Transverse colon (tissue), 4 donors: Measurements from ENCODE around the gene LLCFC1. TPM values are rescaled to one million over a fixed set of nuclear protein-coding genes. Genes with fewer than 3 reads are reported as not detected.

Source experiments
- DNase-seq: peaks from one replicate; pipeline ENCODE4 v3.0.0-alpha.2; 2019
- H3K27ac ChIP-seq, 4 donors: fragments of 200-600 bp; sonication (generic); 2 replicates each; pipeline ENCODE4 v1.5.1; 2016 to 2018; ENCODE audit warnings: inconsistent platforms in 4 of 4
- H3K27me3 ChIP-seq: fragments of 200-600 bp; sonication (generic); 2 replicates; pipeline ENCODE4 v1.5.1; 2017; ENCODE audit warnings: inconsistent platforms
- H3K36me3 ChIP-seq, 4 donors: fragments of 200-600 bp; sonication (generic); 2 replicates each; pipeline ENCODE4 v1.5.1; 2017 to 2019; ENCODE audit warnings: inconsistent platforms in 4 of 4
- H3K4me1 ChIP-seq, 4 donors: fragments of 200-600 bp; sonication (generic); 2 replicates each; pipeline ENCODE4 v1.5.1; 2017 to 2020; ENCODE audit warnings: inconsistent platforms in 4 of 4
- H3K4me3 ChIP-seq, 4 donors: fragments of 200-600 bp; sonication (generic); 1 replicate in 1 of 4; 2 replicates in 3 of 4; pipeline versions ENCODE4 v1.5.1 to v1.6.1; 2017 to 2019; ENCODE audit warnings: inconsistent platforms in 4 of 4
- H3K9me3 ChIP-seq, 2 donors: fragments of 200-600 bp; sonication (generic); 2 replicates each; pipeline ENCODE4 v1.5.1; 2017 to 2019; ENCODE audit warnings: inconsistent platforms in 2 of 2
- EP300 ChIP-seq: sonication (generic); formaldehyde crosslinking; IDR thresholded peaks from one replicate; pipeline ENCODE4 v1.6.1; 2017; ENCODE audit warnings: antibody characterized with exemption, low read depth
- POLR2A ChIP-seq: fragments of 450-650 bp; IDR thresholded peaks from one replicate; pipeline ENCODE4 v1.6.1; 2016; ENCODE audit warnings: antibody characterized with exemption, mild to moderate bottlenecking, moderate library complexity
- POLR2AphosphoS5 ChIP-seq, 3 donors: sonication (generic); formaldehyde crosslinking; IDR thresholded peaks; one replicate each; pipeline ENCODE4 v1.6.1; 2016; ENCODE audit warnings: antibody characterized with exemption in 3 of 3
- WGBS, 2 donors: methylation state at CpG; one replicate each; pipeline ENCODE4 v1.1.5; 2018; ENCODE audit warnings: low coverage in 1 of 2; 5-methylcytosine and 5-hydroxymethylcytosine counted together
- in situ Hi-C, 4 donors: fragments of 200-750 bp; cut with MboI; loops; one replicate each; pipeline versions ENCODE4 v1.15.0 to v1.15.1; 2017; ENCODE audit warnings: low sequenced_read_pairs in 3 of 4, low pct_ligation_motif_present in 1 of 4, low pct_unique_long_range_greater_than_20kb in 1 of 4
- intact Hi-C: fragments of 100-400 bp; cut with DNase I; formaldehyde crosslinking; loops from one replicate; pipeline ENCODE4 v1.15.1; 2023; ENCODE audit warnings: low total_unique reads
- total RNA-seq, 4 donors: library from RNA; depleted of rRNA; stranded (reverse); fragments of >200 nt; gene quantifications; one replicate each; pipeline ENCODE4 v1.1.0, GENCODE V29; 2016
- TF ChIP-seq, protein P1 (sequence below), 5 experiments: fragments of 200-600 bp in 3 of 5; fragments of 450-650 bp in 2 of 5; sonication (generic) in 3 of 5; IDR thresholded peaks; 1 replicate in 2 of 5; 2 replicates in 3 of 5; pipeline ENCODE4 v1.5.1; 2016 to 2017; ENCODE audit warnings: antibody characterized with exemption in 5 of 5, inconsistent platforms in 3 of 5, mild to moderate bottlenecking in 2 of 5, moderate library complexity in 1 of 5

Gene LLCFC1
- total RNA-seq, 4 donors from 2014 or later: not detected

DNA sequence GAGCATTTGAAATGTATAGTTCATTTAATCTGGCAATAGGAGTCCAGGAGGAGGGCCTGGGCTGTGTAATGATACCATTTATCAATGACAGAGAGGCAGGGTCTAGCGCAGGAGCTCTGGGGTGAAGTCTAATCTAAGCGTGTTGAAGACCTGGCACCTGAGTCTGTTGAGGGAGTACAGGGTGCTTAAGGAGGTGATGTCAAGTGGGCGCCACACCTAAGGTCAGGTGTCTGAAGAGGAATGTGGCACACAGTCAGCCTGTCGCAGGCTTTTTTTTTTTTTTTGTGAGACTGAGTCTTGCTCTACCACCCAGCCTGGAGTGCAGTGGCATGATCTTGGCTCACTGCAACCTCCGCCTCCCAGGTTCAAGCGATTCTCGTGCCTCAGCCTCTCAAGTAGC is 2.3 kb downstream of the LLCFC1 start:
- H3K36me3 ChIP-seq: no peaks in the 10 kb centered on the region
- no peaks in the 10 kb centered on the region for H3K9me3 ChIP-seq
- TF ChIP-seq POLR2A: no peak
- TF ChIP-seq EP300: no peak
- TF ChIP-seq, protein P1, sequence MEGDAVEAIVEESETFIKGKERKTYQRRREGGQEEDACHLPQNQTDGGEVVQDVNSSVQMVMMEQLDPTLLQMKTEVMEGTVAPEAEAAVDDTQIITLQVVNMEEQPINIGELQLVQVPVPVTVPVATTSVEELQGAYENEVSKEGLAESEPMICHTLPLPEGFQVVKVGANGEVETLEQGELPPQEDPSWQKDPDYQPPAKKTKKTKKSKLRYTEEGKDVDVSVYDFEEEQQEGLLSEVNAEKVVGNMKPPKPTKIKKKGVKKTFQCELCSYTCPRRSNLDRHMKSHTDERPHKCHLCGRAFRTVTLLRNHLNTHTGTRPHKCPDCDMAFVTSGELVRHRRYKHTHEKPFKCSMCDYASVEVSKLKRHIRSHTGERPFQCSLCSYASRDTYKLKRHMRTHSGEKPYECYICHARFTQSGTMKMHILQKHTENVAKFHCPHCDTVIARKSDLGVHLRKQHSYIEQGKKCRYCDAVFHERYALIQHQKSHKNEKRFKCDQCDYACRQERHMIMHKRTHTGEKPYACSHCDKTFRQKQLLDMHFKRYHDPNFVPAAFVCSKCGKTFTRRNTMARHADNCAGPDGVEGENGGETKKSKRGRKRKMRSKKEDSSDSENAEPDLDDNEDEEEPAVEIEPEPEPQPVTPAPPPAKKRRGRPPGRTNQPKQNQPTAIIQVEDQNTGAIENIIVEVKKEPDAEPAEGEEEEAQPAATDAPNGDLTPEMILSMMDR (IDR thresholded peaks at IDR 0.05): no peak
- no peak for TF ChIP-seq POLR2AphosphoS5 (IDR thresholded peaks at IDR 0.05)
- intact Hi-C loops (no loop called here), in situ Hi-C loops (no loop called here)
- no peak overlapping the region for H3K27ac ChIP-seq
- 90% methylated on average over 7 of the region's 7 CpGs; no CpG with 5 or more reads in 1 of the 2 donors for WGBS, 2 donors
- no peak overlapping the region for H3K4me3 ChIP-seq
- H3K4me1 ChIP-seq: no peaks in the 10 kb centered on the region
- DNase-seq: no peak
- H3K27me3 ChIP-seq: no peaks in the 10 kb centered on the region

DNA sequence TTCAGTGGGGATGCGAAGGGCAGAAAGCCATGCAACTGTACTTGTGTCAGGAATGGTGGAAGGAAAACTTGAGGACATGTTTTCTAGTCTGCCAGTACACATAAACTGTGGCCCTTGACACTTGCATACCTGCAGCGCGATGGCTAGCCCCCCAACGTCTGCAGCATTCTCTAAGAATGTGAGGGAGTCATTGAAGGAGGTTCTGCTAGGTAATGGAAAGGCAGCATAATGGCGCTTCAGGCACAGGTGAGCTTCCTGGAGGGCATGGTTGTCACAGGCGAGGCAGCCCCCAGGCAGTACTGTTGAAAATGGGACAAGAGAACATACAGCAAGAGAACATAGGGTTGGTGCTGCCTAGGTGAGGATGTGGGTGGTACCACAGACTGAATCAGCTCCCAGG is 3.5 kb downstream of the LLCFC1 start:
- Histone ChIP-seq H3K9me3 (no peaks in the 10 kb centered on the region), H3K4me3 (no peak overlapping the region), H3K27ac (no peak overlapping the region), H3K36me3 (no peaks in the 10 kb centered on the region), H3K27me3 (no peaks in the 10 kb centered on the region), H3K4me1 (no peaks in the 10 kb centered on the region)
- DNase-seq: no peak
- WGBS, 2 donors: 86 to 91% methylated on average over 6 of the region's 6 CpGs
- intact Hi-C loops: no loop called here
- in situ Hi-C loops: no loop called here
- TF ChIP-seq POLR2AphosphoS5 (IDR thresholded peaks at IDR 0.05) (no peak), EP300 (no peak), POLR2A (no peak)
- TF ChIP-seq, protein P1 (IDR thresholded peaks at IDR 0.05): no peak

DNA sequence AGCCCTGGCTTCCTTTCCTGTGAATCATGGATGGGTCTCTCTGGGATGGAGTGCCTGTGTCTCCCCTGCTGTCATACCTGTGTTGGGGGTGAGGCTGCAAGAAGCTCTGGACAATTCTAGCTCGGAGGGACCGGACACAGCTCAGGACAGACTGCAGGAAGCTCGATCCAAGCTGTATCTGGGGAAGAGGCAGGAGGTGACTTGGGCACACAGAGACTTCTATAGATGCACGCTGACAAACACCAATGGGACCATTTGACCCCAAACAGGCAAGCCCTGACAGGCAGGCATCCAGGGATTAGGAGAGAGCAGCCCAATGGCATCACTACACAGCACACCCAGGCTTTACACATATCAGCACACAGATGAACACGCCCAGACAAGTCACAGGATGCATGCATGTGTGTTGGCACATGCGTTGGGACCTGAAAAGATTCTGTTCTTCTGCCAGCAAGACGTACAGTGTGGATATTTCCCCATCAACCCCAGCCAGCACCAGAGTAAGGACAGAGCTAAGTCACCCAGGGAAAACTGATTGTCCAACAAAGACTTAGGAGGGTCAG is 4.5 kb downstream of the LLCFC1 start:
- Histone ChIP-seq H3K27ac (no peak overlapping the region), H3K4me3 (no peak overlapping the region), H3K27me3 (no peaks in the 10 kb centered on the region), H3K36me3 (no peaks in the 10 kb centered on the region), H3K9me3 (no peaks in the 10 kb centered on the region), H3K4me1 (no peaks in the 10 kb centered on the region)
- no peak for DNase-seq
- TF ChIP-seq POLR2A (no peak), EP300 (no peak), POLR2AphosphoS5 (IDR thresholded peaks at IDR 0.05) (no peak)
- TF ChIP-seq, protein P1 (IDR thresholded peaks at IDR 0.05): no peak
- intact Hi-C loops (no loop called here), in situ Hi-C loops (no loop called here)
- 80% methylated on average over 7 of the region's 7 CpGs; no CpG with 5 or more reads in 1 of the 2 donors for WGBS, 2 donors

DNA sequence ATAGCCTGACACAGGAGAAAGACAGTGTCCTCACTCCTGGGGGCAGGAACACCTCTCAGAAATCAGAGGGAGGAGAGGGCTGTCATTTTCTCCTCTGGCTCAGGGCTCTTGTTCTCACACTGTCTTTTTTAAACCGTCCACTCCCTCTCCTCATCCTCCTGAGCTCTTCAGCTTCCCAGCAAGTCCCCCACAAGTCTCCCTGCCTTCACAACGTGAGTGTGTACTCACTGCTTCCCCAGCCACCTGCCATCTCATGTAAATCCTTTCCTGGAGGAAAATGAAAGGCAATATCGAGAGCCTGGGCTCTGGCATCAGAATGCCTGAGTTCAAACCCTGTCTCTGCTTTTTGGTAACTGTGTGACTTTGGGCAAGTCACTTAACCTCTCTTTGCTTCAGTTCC is 5.7 kb downstream of the LLCFC1 start:
- DNase-seq: no peak
- no peaks in the 10 kb centered on the region for H3K27me3 ChIP-seq
- in situ Hi-C loops (no loop called here), intact Hi-C loops (no loop called here)
- H3K9me3 ChIP-seq: no peaks in the 10 kb centered on the region
- WGBS, 2 donors: 40 to 56% methylated on average over 2 to 3 of the region's 3 CpGs
- no peak for TF ChIP-seq POLR2AphosphoS5 (IDR thresholded peaks at IDR 0.05)
- TF ChIP-seq EP300: no peak
- TF ChIP-seq, protein P1 (IDR thresholded peaks at IDR 0.05): no peak
- TF ChIP-seq POLR2A: no peak
- H3K4me3 ChIP-seq: no peak overlapping the region
- no peak overlapping the region for H3K27ac ChIP-seq
- H3K4me1 ChIP-seq: no peaks in the 10 kb centered on the region
- no peaks in the 10 kb centered on the region for H3K36me3 ChIP-seq
